Glutamatergic neuron (in vitro differentiated cells): ENCODE results near the gene TH. TPM values are rescaled to one million over a fixed set of nuclear protein-coding genes. Genes with fewer than 3 reads are reported as not detected.

Experiments
- DNase-seq: peaks from one replicate; pipeline ENCODE4 v3.0.0; 2022
- H3K27ac Mint-ChIP-seq: one replicate; pipeline ENCODE4 v1.8.0; 2020; ENCODE audit warnings: mild to moderate bottlenecking, mixed read lengths, inconsistent platforms; ENCODE audit not compliant: unreplicated experiment
- H3K27me3 Mint-ChIP-seq: one replicate; pipeline ENCODE4 v1.8.0; 2020; ENCODE audit warnings: mild to moderate bottlenecking, moderate library complexity, mixed read lengths, inconsistent platforms; ENCODE audit not compliant: unreplicated experiment
- H3K36me3 Mint-ChIP-seq: one replicate; pipeline ENCODE4 v1.8.0; 2020; ENCODE audit warnings: mild to moderate bottlenecking, mixed read lengths, inconsistent platforms; ENCODE audit not compliant: unreplicated experiment
- H3K4me1 Mint-ChIP-seq: one replicate; pipeline ENCODE4 v1.8.0; 2020; ENCODE audit warnings: mild to moderate bottlenecking, low read depth, mixed read lengths, inconsistent platforms; ENCODE audit not compliant: unreplicated experiment
- H3K4me3 Mint-ChIP-seq: one replicate; pipeline ENCODE4 v1.8.0; 2020; ENCODE audit warnings: mild to moderate bottlenecking, mixed read lengths, inconsistent platforms; ENCODE audit not compliant: unreplicated experiment
- H3K9me3 Mint-ChIP-seq: one replicate; pipeline ENCODE4 v1.8.0; 2020; ENCODE audit warnings: mild to moderate bottlenecking, moderate library complexity, mixed read lengths, inconsistent platforms; ENCODE audit not compliant: unreplicated experiment
- CTCF ChIP-seq: fragments of 200-600 bp; sonication (generic); IDR thresholded peaks from one replicate; pipeline ENCODE4 v1.5.0; 2021; ENCODE audit not compliant: partially characterized antibody, unreplicated experiment
- total RNA-seq: library from RNA; stranded (reverse); fragmentation: NEBNext Ultra II Directional; extraction: Animal tissue kit (Norgen Biotek cat#: 25700); gene quantifications from one replicate; pipeline ENCODE4 v1.2.1, GENCODE V29; 2021; ENCODE audit not compliant: unreplicated experiment

Gene TH
- total RNA-seq, 1 donor from 2014 or later = not detected

GRCh38 chr11:2177076-2177475 is 5.5 kb upstream of the TH start:
- no peak overlapping the region for H3K27ac Mint-ChIP-seq
- no peak for TF ChIP-seq CTCF
- H3K9me3 Mint-ChIP-seq = no peaks in the 10 kb centered on the region
- H3K4me3 Mint-ChIP-seq = no peak overlapping the region
- no peaks in the 10 kb centered on the region for H3K36me3 Mint-ChIP-seq
- peaks cover 10% of the 10 kb centered on the region for H3K27me3 Mint-ChIP-seq
- H3K4me1 Mint-ChIP-seq = no peaks in the 10 kb centered on the region
- DNase-seq = no peak

- Mint-ChIP-seq H3K36me3 (no peaks in the 10 kb centered on the region), H3K27me3 (peaks cover 10% of the 10 kb centered on the region), H3K9me3 (no peaks in the 10 kb centered on the region), H3K4me1 (no peaks in the 10 kb centered on the region), H3K4me3 (no peak overlapping the region), H3K27ac (no peak overlapping the region)
- DNase-seq = no peak
- TF ChIP-seq CTCF = no peak
These were observed 4.8 kb upstream of the TH start for GRCh38 chr11:2176389-2176900.

GRCh38 chr11:2175659-2176058 is 4.0 kb upstream of the TH start:
- no peak for TF ChIP-seq CTCF

GRCh38 chr11:2174361-2174760 is 2.7 kb upstream of the TH start:
- Mint-ChIP-seq H3K27me3 (peaks cover 8% of the 10 kb centered on the region), H3K4me1 (no peaks in the 10 kb centered on the region), H3K27ac (no peak overlapping the region)

More at GRCh38 chr11:2175659-2176058, 4.0 kb upstream of the TH start:
- Mint-ChIP-seq H3K4me3 (no peak overlapping the region), H3K36me3 (no peaks in the 10 kb centered on the region), H3K4me1 (no peaks in the 10 kb centered on the region), H3K27me3 (peaks cover 9% of the 10 kb centered on the region), H3K27ac (no peak overlapping the region), H3K9me3 (no peaks in the 10 kb centered on the region)
- no peak for DNase-seq

GRCh38 chr11:2173761-2174160 is 2.1 kb upstream of the TH start:
- Mint-ChIP-seq H3K4me3 (no peak overlapping the region), H3K36me3 (no peaks in the 10 kb centered on the region), H3K27me3 (peaks cover 8% of the 10 kb centered on the region), H3K27ac (no peak overlapping the region), H3K9me3 (no peaks in the 10 kb centered on the region), H3K4me1 (no peaks in the 10 kb centered on the region)
- DNase-seq = no peak
- TF ChIP-seq CTCF = no peak

More at GRCh38 chr11:2174361-2174760, 2.7 kb upstream of the TH start:
- Mint-ChIP-seq H3K4me3 (no peak overlapping the region), H3K9me3 (no peaks in the 10 kb centered on the region), H3K36me3 (no peaks in the 10 kb centered on the region)
- TF ChIP-seq CTCF = no peak
- DNase-seq = no peak
